GM12801 (cell line): ENCODE results near the gene TIMM50.

Experiments used
- TF ChIP-seq, protein P1 (sequence below): IDR thresholded peaks from one replicate; pipeline ENCODE4 v1.5.1; 2011; ENCODE audit warnings: control low read depth; ENCODE audit not compliant: insufficient read length; ENCODE audit errors: extremely low read depth

TIMM50 gene

DNA sequence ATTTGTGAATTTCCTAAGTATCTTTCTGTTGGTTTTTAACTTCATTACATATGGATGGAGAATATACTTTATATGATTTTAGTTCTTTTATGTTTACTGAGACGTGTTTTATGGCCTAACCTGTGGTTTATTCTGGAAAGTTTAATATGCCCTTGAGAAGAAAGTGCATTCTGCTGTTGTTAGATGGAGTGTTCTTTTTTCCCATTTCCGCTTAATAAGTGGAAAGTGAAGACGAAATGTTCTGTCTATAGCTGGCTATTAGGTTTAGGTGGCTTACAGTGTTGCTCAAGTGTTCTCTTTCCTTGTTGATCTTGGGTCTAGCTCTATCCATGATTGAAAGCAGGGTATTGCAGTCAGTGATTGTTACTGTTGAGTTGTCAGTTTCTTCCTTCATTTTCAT is 17.2 kb upstream of the TIMM50 start:
- TF ChIP-seq, protein P1, sequence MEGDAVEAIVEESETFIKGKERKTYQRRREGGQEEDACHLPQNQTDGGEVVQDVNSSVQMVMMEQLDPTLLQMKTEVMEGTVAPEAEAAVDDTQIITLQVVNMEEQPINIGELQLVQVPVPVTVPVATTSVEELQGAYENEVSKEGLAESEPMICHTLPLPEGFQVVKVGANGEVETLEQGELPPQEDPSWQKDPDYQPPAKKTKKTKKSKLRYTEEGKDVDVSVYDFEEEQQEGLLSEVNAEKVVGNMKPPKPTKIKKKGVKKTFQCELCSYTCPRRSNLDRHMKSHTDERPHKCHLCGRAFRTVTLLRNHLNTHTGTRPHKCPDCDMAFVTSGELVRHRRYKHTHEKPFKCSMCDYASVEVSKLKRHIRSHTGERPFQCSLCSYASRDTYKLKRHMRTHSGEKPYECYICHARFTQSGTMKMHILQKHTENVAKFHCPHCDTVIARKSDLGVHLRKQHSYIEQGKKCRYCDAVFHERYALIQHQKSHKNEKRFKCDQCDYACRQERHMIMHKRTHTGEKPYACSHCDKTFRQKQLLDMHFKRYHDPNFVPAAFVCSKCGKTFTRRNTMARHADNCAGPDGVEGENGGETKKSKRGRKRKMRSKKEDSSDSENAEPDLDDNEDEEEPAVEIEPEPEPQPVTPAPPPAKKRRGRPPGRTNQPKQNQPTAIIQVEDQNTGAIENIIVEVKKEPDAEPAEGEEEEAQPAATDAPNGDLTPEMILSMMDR = no peak

DNA sequence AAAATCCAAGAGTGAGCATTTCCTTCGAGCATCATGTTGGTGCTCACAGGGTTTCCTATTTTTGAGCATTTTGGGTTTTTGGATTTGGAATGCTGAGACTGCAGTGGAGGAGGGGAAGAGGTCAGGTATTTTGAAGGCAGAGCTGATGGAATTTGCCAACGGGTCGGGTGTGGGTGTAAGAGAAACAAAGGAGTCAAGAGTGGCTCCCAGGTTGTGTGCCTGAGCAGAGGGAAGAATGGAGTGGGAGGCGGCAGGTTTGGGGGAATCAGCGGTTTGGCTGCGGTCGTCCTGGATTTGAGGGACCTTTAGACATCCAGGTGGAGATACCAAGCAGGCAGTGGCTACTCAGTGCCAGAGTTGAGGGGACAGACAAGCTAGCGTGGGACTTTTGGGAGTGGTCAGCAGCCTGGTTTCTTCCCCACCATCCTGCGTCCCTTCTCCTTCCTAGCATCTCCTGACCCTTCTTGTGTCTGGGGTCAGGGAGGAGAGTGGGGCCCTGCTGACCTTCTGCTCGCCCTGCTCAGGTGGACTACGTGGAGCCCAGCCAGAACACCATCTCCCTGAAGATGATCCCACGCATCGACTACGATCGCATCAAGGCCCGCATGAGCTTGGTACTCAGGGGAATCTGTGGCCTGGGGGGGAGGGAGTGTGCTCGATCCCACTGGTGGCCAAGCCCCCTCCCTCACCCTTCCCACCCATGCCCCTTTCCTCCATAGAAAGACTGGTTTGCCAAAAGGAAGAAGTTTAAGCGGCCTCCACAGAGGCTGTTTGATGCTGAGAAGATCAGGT is 14.5 kb upstream of the TIMM50 start:
- TF ChIP-seq, protein P1 = no peak

DNA sequence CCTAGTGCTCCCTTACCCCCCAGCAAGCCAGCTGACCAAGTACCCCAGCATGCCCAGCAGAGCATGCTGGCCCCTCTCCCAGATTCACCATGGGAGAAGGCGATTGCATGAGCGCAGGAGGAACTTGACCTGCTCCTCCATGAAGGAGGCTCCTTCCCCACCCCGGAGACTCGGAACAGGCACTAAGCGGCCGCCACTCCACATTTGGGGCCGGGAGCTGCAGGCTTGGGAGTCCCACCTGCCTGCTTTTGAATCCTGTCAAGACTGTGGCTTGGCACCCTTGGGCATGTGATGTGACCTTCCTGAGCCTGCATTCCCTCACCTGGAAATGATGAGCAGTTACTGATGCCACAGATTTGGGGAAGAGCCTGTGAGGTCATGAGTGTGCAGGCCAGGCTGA is 12.7 kb upstream of the TIMM50 start:
- TF ChIP-seq, protein P1 = no peak

DNA sequence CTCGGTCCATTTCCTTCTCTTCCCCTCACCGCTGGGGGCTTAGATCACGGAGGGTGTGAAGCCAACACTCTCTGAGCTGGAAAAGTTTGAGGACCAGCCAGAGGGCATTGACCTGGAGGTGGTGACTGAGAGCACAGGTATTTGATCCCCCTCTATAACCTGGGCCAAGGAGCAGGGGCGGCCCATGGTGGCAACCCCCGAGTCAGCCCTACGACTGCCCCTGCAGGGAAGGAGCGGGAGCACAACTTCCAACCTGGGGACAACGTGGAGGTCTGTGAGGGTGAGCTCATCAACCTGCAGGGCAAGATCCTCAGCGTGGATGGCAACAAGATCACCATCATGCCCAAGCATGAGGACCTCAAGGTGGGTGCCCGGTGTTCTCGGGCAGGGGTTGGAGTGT is 11.6 kb upstream of the TIMM50 start:
- TF ChIP-seq, protein P1 = no peak

DNA sequence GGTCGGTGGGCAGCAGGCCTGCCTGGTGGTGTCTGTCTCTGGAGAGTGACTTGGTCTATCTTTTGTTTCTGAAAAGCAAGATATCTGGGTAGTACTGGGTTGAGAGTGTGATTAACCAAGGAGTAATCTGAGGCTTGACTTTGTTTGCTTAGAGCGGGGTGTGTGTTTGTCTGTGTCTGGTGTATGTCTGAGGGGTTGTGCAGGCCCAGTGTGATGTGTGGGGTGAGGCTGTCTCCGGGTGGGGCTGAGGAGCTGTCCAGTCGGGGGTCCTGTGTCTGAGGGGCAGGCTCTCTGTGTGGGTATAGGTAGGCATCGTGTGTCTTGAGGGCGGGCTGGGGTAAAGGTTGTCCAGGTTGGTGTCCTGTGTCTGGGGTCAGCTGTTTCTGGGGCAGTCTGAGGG is 11.1 kb upstream of the TIMM50 start:
- TF ChIP-seq, protein P1 = no peak

DNA sequence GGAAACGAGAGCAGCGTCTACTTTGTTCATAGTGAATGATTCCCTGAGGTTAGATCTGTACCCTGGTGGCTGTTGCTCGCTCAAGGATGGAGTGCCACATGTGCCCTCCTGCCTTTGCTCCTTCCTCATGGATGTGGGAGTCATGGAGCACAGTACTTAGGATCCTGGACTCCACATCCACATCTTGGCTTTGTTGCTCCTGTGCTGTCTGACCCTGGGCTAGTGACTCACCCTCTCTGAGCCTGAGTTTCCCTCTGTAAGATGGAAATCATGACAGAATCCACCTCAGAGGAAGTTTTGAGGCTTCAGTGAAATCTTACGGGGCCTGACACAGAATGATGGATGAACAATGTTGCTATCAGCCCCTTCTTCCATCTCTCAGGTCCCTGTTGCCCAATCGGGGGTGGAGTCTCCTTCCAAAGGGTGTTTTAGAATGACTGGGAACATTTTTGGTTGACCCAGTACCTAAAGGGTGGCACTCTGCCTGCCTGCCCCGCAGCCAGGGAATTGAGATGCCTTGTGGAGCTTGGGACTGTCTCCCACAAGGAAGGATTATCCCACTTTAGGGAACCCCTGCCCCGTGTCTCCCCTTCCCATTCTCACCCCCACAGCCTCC is 9.8 kb upstream of the TIMM50 start:
- TF ChIP-seq, protein P1 = no peak

DNA sequence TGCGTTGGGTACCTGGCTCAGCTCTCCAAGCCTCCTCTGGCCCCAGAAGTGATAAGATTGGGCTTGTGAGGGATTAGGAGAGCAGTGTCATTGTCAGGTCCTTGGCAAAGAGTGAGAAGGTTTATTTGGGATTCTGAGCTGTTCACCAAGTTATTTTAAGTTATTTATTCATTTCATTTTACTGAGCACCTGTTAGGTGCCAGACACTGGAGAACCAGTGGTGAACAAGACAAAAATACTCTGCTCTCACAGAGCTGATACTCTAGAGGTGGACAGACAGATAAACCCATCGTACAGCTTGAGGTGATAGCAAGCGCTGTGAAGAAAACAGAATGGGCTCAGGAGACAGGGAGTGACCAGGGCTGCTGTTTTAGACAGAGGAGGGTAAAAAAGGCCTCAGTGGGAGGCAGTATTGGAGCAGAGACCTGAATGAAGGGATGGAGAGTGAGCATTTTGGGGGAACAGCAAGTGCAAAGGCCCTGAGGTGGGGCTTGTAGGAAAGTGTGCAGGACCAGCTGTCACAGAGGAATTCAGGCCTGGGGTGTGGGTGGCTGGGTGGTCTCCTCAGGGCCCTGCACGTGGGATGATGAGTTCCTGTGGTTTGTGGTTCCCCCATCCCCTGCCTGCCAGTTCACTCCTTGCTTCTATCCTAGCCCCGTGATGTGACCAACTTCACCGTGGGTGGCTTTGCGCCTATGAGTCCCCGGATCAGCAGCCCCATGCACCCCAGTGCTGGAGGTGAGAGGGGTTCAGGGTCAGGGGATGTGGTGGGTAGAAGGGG is 8.7 kb upstream of the TIMM50 start:
- TF ChIP-seq, protein P1 = no peak
